ENCODE measurements around the gene AAK1.
"Not testable (repeated sequence)": the region's sequence is repeated elsewhere in the genome, so short reads cannot be mapped to it uniquely, and the experiment has no call there.

AAK1 gene

GRCh38 chr2:69625078-69625795 lies 18.3 kb downstream of the AAK1 start:
- no peak for DNase-seq (ENCODE audit: low spot score)

- DNase-seq (ENCODE audit: low spot score), result peak; percentile 18
These were observed 18.9 kb downstream of the AAK1 start for GRCh38 chr2:69624611-69625010.

DNA sequence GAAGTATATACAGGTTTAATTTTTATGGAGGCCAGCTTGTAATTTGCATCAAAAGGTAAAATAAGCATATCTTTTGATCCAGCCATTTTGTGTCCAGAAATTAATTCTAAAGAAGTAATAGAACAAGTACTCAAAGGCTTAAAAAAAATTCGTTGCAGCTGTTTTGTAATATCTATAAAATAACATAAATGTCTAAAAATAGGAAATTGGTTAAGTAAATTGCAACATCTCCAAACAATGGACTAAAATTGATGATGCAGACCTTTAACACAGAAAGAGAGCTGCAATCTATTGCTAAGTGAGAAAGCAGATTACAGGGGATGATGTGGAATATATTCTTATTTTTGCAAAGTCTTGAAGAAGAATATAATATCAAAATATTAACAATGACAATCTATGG lies 19.4 kb downstream of the AAK1 start:
- no peak for DNase-seq (ENCODE audit: low spot score)

GRCh38 chr2:69623236-69623635 lies 20.3 kb downstream of the AAK1 start:
- no peak for DNase-seq (ENCODE audit: low spot score)

DNA sequence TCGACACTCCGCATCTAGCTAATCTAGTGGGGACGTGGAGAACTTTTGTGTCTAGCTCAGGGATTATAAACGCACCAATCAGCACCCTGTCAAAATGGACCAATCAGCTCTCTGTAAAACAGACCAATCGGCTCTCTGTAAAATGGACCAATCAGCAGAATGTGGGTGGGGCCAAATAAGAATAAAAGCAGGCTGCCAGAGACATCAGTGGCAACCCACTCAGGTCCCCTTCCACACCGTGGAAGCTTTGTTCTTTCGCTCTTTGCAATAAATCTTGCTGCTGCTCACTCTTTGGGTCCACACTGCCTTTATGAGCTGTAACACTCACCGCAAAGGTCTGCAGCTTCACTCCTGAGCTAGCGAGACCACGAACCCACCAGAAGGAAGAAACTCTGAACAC lies 20.7 kb downstream of the AAK1 start:
- DNase-seq (ENCODE audit: low spot score), result not testable (repeated sequence)

GRCh38 chr2:69622017-69622540 lies 21.5 kb downstream of the AAK1 start:
- not testable (repeated sequence) for DNase-seq (ENCODE audit: low spot score)

GRCh38 chr2:69621440-69621839 lies 22.1 kb downstream of the AAK1 start:
- DNase-seq (ENCODE audit: low spot score), result no peak

GRCh38 chr2:69620870-69621269 lies 22.7 kb downstream of the AAK1 start:
- no peak for DNase-seq (ENCODE audit: low spot score)

DNA sequence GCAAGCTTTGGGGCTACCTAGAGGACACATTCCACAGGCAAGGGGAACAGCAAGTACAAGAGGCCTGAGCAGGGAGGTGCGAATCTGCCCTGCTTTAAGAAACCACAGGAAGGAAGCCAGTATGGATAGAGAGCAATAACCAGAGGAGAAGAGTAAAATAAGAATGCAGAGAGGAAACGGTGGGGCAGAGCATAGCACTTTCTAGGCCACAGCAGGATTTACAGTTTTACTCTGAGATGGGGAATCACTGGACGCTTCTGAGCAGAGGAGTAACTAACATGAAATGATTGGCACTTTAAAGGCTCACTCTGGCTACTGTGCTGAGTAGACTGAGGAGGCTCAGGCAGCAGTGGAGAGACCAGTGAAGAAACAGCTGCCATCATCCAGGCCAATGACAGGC lies 23.8 kb downstream of the AAK1 start:
- DNase-seq (ENCODE audit: low spot score), result no peak

GRCh38 chr2:69618362-69618761 lies 25.2 kb downstream of the AAK1 start:
- no peak for DNase-seq (ENCODE audit: low spot score)

DNA sequence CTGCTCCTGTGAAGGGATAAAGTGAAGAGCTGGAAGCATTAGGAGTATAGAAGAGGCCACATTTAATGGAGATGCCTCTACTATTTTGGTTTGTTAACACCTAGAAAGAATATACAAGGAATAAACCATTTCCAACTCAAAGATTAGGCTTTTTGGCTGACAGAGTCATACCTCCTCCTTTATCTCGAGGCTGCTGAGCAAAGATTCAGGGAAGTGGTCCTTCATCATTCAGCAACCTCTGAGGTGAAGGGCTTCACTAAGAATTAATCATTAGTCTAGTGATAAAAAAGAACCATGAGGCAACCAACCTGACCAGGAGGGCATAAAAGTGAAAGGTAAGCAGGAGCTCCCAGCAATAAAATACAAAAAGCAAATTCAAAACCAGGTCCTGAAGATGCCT lies 25.8 kb downstream of the AAK1 start:
- no peak for DNase-seq (ENCODE audit: low spot score)

- no peak for DNase-seq (ENCODE audit: low spot score)
These were observed 26.8 kb downstream of the AAK1 start for GRCh38 chr2:69616755-69617154.

- DNase-seq (ENCODE audit: low spot score), result no peak
These were observed 27.6 kb downstream of the AAK1 start for GRCh38 chr2:69615969-69616368.

DNA sequence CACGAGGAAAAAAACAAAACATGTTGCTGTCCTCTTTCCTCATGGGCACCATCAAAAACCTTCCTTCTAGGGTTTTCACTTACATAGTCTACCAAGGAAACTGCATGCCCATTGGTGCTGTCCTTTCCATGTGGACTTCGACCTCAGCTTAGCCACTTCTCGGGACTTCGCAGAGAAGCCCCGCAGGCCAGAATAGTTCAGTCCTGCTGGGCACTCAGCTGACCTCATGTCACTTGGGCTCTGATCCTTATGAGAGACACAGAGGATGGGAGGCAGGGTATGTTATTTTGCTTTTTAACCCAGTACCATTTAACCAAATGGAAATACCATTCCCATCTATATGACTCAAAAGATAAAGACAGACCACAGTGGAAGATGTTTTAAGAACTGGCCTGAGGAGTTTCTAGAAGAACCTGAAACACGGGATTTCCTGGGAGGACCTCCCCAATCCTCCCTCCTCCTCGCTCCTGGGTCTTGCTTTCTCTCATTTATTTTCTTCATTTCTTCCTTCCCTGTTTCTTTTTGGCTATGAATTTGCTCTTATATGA lies 28.4 kb downstream of the AAK1 start:
- DNase-seq (ENCODE audit: low spot score), result no peak

- no peak for DNase-seq (ENCODE audit: low spot score)
These were observed 30.8 kb downstream of the AAK1 start for GRCh38 chr2:69612707-69613106.

GRCh38 chr2:69612200-69612599 lies 31.3 kb downstream of the AAK1 start:
- DNase-seq (ENCODE audit: low spot score), result no peak

DNA sequence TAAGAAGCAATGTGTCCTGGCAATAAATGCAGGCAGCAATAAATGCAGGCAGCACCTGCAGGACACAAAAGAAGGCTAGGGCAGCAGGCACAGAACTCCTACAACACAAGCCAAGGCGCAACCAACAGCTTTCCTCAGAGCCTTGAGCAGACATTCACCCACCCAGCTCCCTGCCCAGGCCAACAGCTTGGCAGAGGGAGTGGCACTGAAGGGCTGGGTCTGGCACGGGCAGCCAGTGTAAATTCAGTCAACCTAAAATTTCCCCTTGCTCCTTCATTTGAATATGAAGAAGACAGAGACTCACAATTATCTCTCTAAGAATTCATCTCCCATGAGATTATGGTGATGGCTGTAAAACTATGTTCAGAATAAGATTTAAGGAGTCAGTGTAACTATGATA lies 35.4 kb downstream of the AAK1 start:
- no peak for DNase-seq (ENCODE audit: low spot score)

DNA sequence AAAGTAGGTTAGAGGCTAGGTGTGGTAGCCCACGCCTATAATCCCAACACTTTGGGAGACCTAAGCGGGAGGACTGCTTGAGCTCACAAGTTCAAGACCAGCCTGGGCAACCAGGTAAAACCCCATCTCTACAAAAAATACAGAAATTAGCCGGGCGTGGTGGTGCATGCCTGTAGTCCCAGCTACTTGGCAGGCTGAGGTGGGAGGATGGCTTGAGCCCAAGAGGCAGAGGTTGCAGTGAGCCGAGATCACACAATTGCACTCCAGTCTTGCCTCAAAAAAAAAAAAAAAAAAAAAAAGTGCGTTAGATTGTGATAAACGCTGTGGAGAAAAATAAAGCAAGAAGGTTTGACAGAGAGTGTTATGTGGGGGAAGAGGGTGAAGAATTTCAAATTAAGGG lies 36.8 kb downstream of the AAK1 start:
- not testable (repeated sequence) for DNase-seq (ENCODE audit: low spot score)

GRCh38 chr2:69605284-69605683 lies 38.3 kb downstream of the AAK1 start:
- DNase-seq (ENCODE audit: low spot score), result no peak

GRCh38 chr2:69604836-69605235 lies 38.7 kb downstream of the AAK1 start:
- DNase-seq (ENCODE audit: low spot score), result no peak

- DNase-seq (ENCODE audit: low spot score), result no peak
These were observed 39.4 kb downstream of the AAK1 start for GRCh38 chr2:69604026-69604678.

DNA sequence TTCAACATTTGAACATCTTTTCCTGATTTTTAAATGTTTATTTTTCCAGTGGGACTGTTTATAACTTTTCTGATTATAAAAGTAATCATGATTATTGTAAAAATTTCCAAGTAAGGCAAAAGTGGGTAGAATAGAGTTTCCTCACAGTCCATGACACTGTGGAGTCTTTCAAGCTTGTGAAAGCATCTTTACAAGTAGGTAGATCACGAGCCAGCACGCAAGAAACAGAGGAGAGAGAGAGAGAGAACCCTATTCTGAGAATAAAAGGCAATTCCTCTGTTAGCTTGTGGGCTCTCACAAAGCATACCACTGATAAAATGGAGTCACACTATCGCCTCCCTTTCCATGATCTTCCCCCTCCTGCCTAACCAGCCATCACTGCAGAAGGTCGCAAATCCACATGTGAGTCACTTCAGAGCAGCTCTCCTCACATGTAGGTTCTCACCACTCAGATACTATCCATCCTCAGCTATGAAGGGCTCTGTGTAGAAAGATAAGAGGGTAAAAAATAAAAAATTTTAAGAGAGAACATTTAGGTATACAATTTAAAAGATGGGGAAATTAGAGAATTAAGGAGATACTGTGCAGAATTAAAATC lies 40.3 kb downstream of the AAK1 start:
- no peak for DNase-seq (ENCODE audit: low spot score)

GRCh38 chr2:69601179-69601612 lies 42.3 kb downstream of the AAK1 start:
- DNase-seq (ENCODE audit: low spot score), result no peak

All from putamen (tissue), 1 donor.